IMR-90 (cell line): ENCODE results near the gene SARM1. TPM values are rescaled to one million over a fixed set of nuclear protein-coding genes. Genes with fewer than 3 reads are reported as not detected.

ENCODE experiments used
- ATAC-seq: fragments of 200-7000 bp; cut with Tn5 transposase; 2 replicates; pipeline ENCODE4 v1.9.1; 2020; ENCODE audit warnings: low read depth, mild to moderate bottlenecking, moderate library complexity
- BruUV-seq: library from RNA; stranded (reverse); fragments of 400-500 nt; replicated peaks from 2 replicates; lab custom pipeline; 2021; lab: Mats Ljungman, UMichigan
- CTCF ChIA-PET: fragments of 300-600 bp; formaldehyde crosslinking; extraction: SDS; loops from one replicate; lab custom pipeline; 2021; ENCODE audit warnings: antibody characterized with exemption; lab: Yijun Ruan, JAX
- POLR2A ChIA-PET: fragments of 300-600 bp; sonication (Branson Sonifier 250); formaldehyde crosslinking; loops from one replicate; lab custom pipeline; 2022; ENCODE audit warnings: antibody characterized with exemption; ENCODE audit not compliant: unreplicated experiment; lab: Charles Lee
- DNase-seq: peaks from one replicate; pipeline ENCODE4 v3.0.0; 2013
- H2AFZ ChIP-seq: replicated peaks from 2 replicates; pipeline ENCODE3; 2013; ENCODE audit warnings: low read length, mild to moderate bottlenecking; ENCODE audit not compliant: poor library complexity
- H2AK5ac ChIP-seq: 2 replicates; pipeline ENCODE4 v1.6.1; 2013; ENCODE audit warnings: low read depth, low read length, inconsistent platforms
- H2AK9ac ChIP-seq: replicated peaks from 2 replicates; pipeline ENCODE3; 2013; ENCODE audit warnings: mild to moderate bottlenecking, low read depth, low read length, moderate library complexity; ENCODE audit not compliant: poor library complexity
- H2BK120ac ChIP-seq: 2 replicates; pipeline ENCODE4 v1.6.1; 2013; ENCODE audit warnings: low read depth, low read length, inconsistent platforms
- H2BK15ac ChIP-seq: 3 replicates; pipeline ENCODE4 v1.6.1; 2013; ENCODE audit warnings: low read depth, low read length, inconsistent platforms
- H2BK20ac ChIP-seq: 2 replicates; pipeline ENCODE4 v1.6.1; 2013; ENCODE audit warnings: low read depth, mild to moderate bottlenecking, inconsistent platforms, low read length, moderate library complexity
- H2BK5ac ChIP-seq: 2 replicates; pipeline ENCODE4 v1.6.1; 2013; ENCODE audit warnings: mild to moderate bottlenecking, low read depth, low read length, inconsistent platforms; ENCODE audit not compliant: poor library complexity, severe bottlenecking
- H3K14ac ChIP-seq: replicated peaks from 2 replicates; pipeline ENCODE4 v1.6.1; 2013; ENCODE audit warnings: low read depth, low read length, inconsistent platforms
- H3K18ac ChIP-seq: 2 replicates; pipeline ENCODE4 v1.6.1; 2013; ENCODE audit warnings: low read depth, low read length, control low read depth
- H3K23ac ChIP-seq: 2 replicates; pipeline ENCODE4 v1.6.1; 2013; ENCODE audit warnings: low read depth, low read length, inconsistent platforms
- H3K27ac ChIP-seq: 2 replicates; pipeline ENCODE4 v1.5.1; 2013; ENCODE audit warnings: mild to moderate bottlenecking, control low read depth, low read length; ENCODE audit not compliant: insufficient read depth
- H3K27me3 ChIP-seq: 2 replicates; pipeline ENCODE4 v1.6.1; 2013; ENCODE audit warnings: low read length; ENCODE audit not compliant: control insufficient read depth, insufficient read depth
- H3K36me3 ChIP-seq: 2 replicates; pipeline ENCODE4 v1.6.1; 2013; ENCODE audit warnings: low read length, mixed read lengths; ENCODE audit not compliant: control insufficient read depth, insufficient read depth
- H3K4ac ChIP-seq: 2 replicates; pipeline ENCODE4 v1.6.1; 2013; ENCODE audit warnings: low read depth, low read length, inconsistent platforms
- H3K4me1 ChIP-seq: 2 replicates; pipeline ENCODE4 v1.6.1; 2013; ENCODE audit warnings: low read length, mixed read lengths; ENCODE audit not compliant: control insufficient read depth, insufficient read depth
- H3K4me2 ChIP-seq: 2 replicates; pipeline ENCODE4 v1.6.1; 2013; ENCODE audit warnings: low read depth, mild to moderate bottlenecking, control low read depth, low read length, moderate library complexity
- H3K4me3 ChIP-seq: 2 replicates; pipeline ENCODE4 v1.5.1; 2013; ENCODE audit warnings: low read depth, mild to moderate bottlenecking, control low read depth, low read length, moderate library complexity; ENCODE audit not compliant: insufficient read depth
- H3K56ac ChIP-seq: 2 replicates; pipeline ENCODE4 v1.6.1; 2013; ENCODE audit warnings: low read length, inconsistent platforms; ENCODE audit not compliant: insufficient read depth; ENCODE audit errors: extremely low read depth
- H3K79me1 ChIP-seq, 2 experiments: 2 replicates each; pipeline ENCODE4 v1.6.1; 2013; ENCODE audit warnings: low read length in 2 of 2, inconsistent platforms in 1 of 2, low read depth in 1 of 2
- H3K9ac ChIP-seq: 2 replicates; pipeline ENCODE4 v1.6.1; 2013; ENCODE audit warnings: low read depth, low read length, control low read depth
- H3K9me1 ChIP-seq: 2 replicates; pipeline ENCODE4 v1.6.1; 2013; ENCODE audit warnings: low read length, inconsistent platforms; ENCODE audit not compliant: insufficient read depth
- H3K9me3 ChIP-seq: 2 replicates; pipeline ENCODE4 v1.6.1; 2013; ENCODE audit warnings: low read length; ENCODE audit not compliant: control insufficient read depth, insufficient read depth
- H4K20me1 ChIP-seq: 2 replicates; pipeline ENCODE4 v1.6.1; 2013; ENCODE audit warnings: low read length, inconsistent platforms; ENCODE audit not compliant: insufficient read depth
- H4K5ac ChIP-seq: 2 replicates; pipeline ENCODE4 v1.6.1; 2013; ENCODE audit warnings: mild to moderate bottlenecking, low read depth, low read length, control low read depth
- H4K8ac ChIP-seq, 2 experiments: 2 replicates each; pipeline ENCODE4 v1.6.1; 2013; ENCODE audit warnings: low read depth in 2 of 2, low read length in 2 of 2, control low read depth in 1 of 2, inconsistent platforms in 1 of 2
- H4K91ac ChIP-seq: 2 replicates; pipeline ENCODE4 v1.6.1; 2013; ENCODE audit warnings: low read depth, low read length, inconsistent platforms; ENCODE audit not compliant: insufficient read depth
- MXI1 ChIP-seq: IDR thresholded peaks from 2 replicates; pipeline ENCODE4 v1.6.1; 2012; ENCODE audit warnings: low read depth, mild to moderate bottlenecking, low read length, moderate library complexity, borderline replicate concordance
- RCOR1 ChIP-seq: IDR thresholded peaks from 2 replicates; pipeline ENCODE4 v1.6.1; 2012; ENCODE audit warnings: mild to moderate bottlenecking, low read length, improper control_type of control experiment; ENCODE audit not compliant: insufficient replicate concordance
- WGBS, 2 experiments: methylation state at CpG; one replicate each; pipeline versions ENCODE4 v1.1.5 to v1.1.7; 2013; ENCODE audit warnings: missing lambda C conversion rate in 2 of 2; ENCODE audit not compliant: insufficient read length in 1 of 2; ENCODE audit errors: extremely low coverage in 2 of 2; 5-methylcytosine and 5-hydroxymethylcytosine counted together
- dilution Hi-C: fragments of 300-500 bp; cut with HindIII; formaldehyde crosslinking; loops from one replicate; pipeline ENCODE4 v1.14.3; 2018; ENCODE audit warnings: low sequenced_read_pairs; ENCODE audit not compliant: unreplicated experiment
- in situ Hi-C: fragments of 300-500 bp; cut with MboI; formaldehyde crosslinking; loops from 3 replicates; pipeline ENCODE4 v1.14.3; 2019; ENCODE audit warnings: low sequenced_read_pairs, inconsistent platforms, mixed read lengths
- intact Hi-C: fragments of 100-400 bp; cut with micrococcal nuclease; formaldehyde crosslinking; loops from 2 replicates; pipeline ENCODE4 v1.10.0; 2022
- polyA plus RNA-seq, 3 experiments: library from polyadenylated mRNA; depleted of rRNA; stranded (reverse); fragments of >200 nt; gene quantifications; 2 replicates each; pipeline ENCODE4 v1.2.3, GENCODE V29; 2012; ENCODE audit warnings: low replicate concordance in 1 of 3
- total RNA-seq: library from RNA; depleted of rRNA; stranded (reverse); fragments of >200 nt; gene quantifications from 2 replicates; pipeline ENCODE4 v1.2.3, GENCODE V29; 2012

SARM1 gene
- total and polyA plus RNA-seq, 2 of the 4 experiments (the other 2 are of a cell fraction) = 3.4 to 11.4 TPM

DNA sequence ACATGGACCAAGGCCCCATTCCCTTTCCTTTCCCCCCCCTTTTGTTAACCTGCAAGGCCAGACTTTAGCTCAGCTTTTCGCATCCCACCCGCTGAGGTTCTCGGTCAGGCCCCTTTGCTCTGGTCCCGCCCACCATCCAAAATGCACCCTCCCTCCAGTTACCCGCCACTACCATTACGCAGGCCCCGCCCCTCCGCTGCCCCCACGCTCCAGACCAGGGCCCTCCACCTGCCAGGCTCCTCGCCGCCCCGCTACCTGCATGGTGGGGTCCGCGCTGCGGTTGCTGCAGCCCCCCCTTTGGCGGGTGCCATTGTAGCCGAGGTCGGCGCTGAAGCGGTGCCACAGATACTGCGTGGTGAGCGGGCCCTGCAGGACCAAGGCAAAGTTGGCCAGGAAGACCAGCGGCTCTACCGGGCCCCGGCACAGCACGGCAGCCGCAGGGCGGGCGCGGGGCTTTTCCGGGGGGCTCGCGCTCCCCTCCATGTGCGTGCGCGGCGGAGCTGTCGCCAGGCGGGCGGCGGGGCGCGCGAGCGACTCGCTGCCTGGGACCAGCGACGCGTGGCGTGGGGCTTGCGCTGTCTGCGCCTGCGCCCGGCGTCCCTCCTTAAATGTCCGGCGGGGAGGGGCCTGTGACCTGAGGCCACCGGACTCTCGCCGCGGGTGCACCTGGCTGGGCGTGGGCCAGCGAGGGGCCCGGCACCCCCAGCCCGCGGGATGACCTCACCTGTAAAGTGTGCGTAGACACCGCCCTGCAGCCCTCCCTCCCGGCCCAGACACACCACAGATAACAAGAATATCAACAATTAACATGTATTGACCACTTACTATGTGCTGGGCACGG is 34.4 kb downstream of the SARM1 start, which contains the start of gene SLC46A1:
Gene SLC46A1 (minus strand): TSS at position 581 of the 841 bp plus-strand sequence. CDS start 98 bp downstream, at position 483.
- H3K9me1 ChIP-seq = peaks cover 12% of the 10 kb centered on the region
- no peaks in the 10 kb centered on the region for H3K79me1 ChIP-seq
- peak within 1 kb of the TSS; percentile 58 for H3K4ac ChIP-seq
- peak within 1 kb of the TSS; percentile 66 for H3K4me3 ChIP-seq
- H3K4me1 ChIP-seq = peaks cover 3% of the 10 kb centered on the region
- H3K56ac ChIP-seq = no peak within 1 kb of the TSS
- no peak within 1 kb of the TSS; the same call in 1 of the 2 replicates for H3K27ac ChIP-seq
- H2BK5ac ChIP-seq = no peak within 1 kb of the TSS
- H3K18ac ChIP-seq = no peak within 1 kb of the TSS
- peak within 1 kb of the TSS; percentile 88 for H2AK9ac ChIP-seq
- no peak within 1 kb of the TSS for H2AK5ac ChIP-seq
- ATAC-seq = peak; percentile 84
- peak within 1 kb of the TSS; percentile 99 for H2AFZ ChIP-seq
- WGBS, 2 experiments = 2% methylated on average over 49 of the region's 70 CpGs; no CpG with 5 or more reads in 1 of the 2 experiments
- no peaks in the 10 kb centered on the region for H4K20me1 ChIP-seq
- H4K8ac ChIP-seq = peak within 1 kb of the TSS; percentile 68 to 90; a peak in 3 of 4 replicates
- H3K14ac ChIP-seq = peak within 1 kb of the TSS; percentile 58
- 0 out of 2 replicates have a peak, but pooled peaks cover 2% of the 10 kb centered on the region for H3K27me3 ChIP-seq
- H4K5ac ChIP-seq = no peak within 1 kb of the TSS; the same call in 1 of the 2 replicates
- in situ Hi-C loops = no loop called here
- H4K91ac ChIP-seq = no peak within 1 kb of the TSS; the same call in 1 of the 2 replicates
- intact Hi-C loops = loop anchor here (10.0 kb wide), 1 partner anchor 139 kb away; no protein-coding TSS in a partner anchor
- BruUV-seq = no TSS peak
- peak within 1 kb of the TSS; percentile 22 for H3K9ac ChIP-seq
- H3K4me2 ChIP-seq = peak within 1 kb of the TSS; percentile 83
- CTCF ChIA-PET = interaction anchor here (0.7 to 1.0 kb wide), 2 partner anchors 11 to 711 kb away, joined by 3 to 5 read pairs; no protein-coding TSS in a partner anchor
- no peak for DNase-seq
- H3K23ac ChIP-seq = peak within 1 kb of the TSS; percentile 78; the same call in 1 of the 2 replicates
- no peak for TF ChIP-seq RCOR1
- TF ChIP-seq MXI1 = peak; percentile 64; the same call in 1 of the 2 replicates
- no peak within 1 kb of the TSS for H2BK15ac ChIP-seq
- no peak within 1 kb of the TSS for H2BK120ac ChIP-seq
- no peaks in the 10 kb centered on the region for H3K9me3 ChIP-seq
- peaks cover 3% of the 10 kb centered on the region for H3K36me3 ChIP-seq
- H2BK20ac ChIP-seq = no peak within 1 kb of the TSS
- POLR2A ChIA-PET = no interaction called here
- dilution Hi-C loops = no loop called here
